ENCODE measurements around the gene A2M.

Gene A2M

DNA sequence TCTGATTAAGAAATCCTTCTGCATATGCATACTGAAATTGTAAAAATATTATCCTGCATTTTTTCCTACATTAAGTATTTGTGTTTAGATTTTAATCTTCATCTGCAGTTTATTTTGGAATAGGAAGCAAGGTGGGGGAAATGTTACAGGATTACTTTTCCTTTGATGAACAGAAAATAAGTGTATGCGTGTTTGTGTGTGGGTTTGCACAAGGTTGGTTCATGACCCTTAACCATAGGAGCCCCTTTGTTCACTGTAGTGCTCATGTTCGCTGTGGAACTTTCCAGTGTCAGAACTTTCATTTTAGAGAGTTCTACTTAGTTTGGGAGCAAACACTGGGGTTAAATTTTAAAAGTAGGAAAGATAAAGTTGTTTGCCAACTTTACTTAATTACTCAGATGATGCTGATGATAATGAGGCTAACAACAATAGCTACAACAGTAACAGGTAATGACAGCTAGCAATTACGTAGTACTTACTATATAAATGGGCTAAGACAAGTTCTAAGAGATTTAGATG is 6.4 kb upstream of the A2M start:
- DNase-seq (no peak), ATAC-seq (no peak)

DNA sequence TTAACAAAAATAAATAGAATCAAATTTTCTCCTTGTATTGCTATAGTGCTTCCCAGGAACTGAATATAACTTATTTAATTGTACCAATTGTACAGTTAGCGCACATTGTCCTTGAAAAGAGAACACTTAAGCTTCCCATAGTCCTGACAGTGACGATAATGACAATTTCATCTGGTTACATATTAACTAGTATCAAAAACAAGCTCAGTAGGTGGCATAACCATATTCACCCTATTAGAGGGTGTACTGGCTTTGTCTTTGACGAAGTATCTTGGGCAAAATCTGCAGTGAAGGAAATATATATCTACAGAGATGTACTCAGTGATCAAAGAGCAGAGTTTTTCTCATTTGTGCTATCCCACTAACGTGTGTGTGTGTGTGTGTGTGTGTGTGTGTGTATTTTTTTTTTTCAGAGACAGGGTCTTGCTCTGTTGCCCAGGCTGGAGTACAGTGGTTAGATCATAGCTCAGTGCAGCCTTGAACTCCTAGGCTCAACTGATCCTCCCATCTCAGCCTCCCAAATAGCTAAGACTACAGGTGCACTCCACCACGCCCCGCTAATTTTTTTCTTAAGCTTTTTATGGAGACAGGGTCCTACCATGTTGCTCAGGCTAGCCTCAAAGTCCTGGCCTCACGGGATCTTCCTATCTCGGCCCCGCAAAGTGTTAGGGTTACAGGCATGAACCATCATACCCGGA is 4.9 kb upstream of the A2M start:
- no peak for ATAC-seq

DNA sequence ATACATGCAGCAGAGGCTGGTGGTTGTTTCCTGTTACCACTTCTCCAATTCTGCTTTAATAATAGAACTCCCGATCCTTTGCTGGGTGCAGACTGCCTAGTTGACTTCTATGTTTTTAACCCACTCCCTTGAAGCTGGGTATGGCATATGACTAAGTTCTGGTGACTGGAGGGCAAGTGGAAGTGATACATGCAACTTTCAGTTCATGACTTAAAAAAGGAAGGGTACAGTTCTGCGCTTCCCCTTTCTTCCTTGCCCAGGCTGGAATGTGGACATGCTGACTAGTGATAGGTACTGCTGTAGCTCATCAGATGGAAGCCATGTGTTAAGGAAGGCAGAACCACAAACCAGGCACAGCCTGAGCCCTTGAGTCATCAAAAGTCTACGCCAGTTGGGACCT is 2.4 kb upstream of the A2M start:
- DNase-seq = peak; percentile 8
- peak; percentile 79 for ATAC-seq

More for the DNA sequence above, 4.9 kb upstream of the A2M start:
- no peak for DNase-seq

DNA sequence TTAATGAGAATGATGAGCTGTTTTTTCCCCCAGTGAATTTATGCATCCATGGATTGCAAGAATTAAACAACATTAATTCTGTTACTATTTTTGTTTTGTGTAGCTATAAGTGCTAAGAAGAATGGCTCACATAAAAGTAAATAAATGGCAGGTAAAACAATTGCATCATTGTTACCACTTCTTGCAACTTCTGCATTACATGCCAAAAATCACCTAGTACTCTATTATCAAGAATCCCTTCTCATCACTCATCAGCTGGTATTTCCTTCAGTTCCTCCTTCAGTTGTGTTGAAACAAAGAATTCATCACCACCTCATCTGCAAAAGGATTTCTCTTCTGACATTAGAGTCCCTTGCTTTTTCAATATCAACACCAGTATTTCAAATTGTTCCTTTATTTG is 773 bp downstream of the A2M start:
- DNase-seq (no peak), ATAC-seq (no peak)

DNA sequence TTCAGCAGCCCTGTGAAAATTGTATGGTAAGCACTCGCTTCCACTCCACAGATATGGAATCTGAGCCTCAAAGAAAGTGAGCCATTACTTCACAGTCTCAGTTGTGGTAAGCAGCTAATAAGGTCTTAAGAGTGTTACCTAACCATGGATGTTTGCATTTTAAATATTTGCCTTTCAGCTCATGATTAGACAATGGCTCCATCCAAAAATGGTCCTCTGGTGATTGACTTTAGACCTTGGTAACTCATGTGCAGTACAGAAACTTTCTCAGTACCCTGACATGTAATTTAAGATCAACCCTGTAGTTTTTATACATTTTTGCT is 1.8 kb downstream of the A2M start:
- ATAC-seq = no peak
- no peak for DNase-seq

DNA sequence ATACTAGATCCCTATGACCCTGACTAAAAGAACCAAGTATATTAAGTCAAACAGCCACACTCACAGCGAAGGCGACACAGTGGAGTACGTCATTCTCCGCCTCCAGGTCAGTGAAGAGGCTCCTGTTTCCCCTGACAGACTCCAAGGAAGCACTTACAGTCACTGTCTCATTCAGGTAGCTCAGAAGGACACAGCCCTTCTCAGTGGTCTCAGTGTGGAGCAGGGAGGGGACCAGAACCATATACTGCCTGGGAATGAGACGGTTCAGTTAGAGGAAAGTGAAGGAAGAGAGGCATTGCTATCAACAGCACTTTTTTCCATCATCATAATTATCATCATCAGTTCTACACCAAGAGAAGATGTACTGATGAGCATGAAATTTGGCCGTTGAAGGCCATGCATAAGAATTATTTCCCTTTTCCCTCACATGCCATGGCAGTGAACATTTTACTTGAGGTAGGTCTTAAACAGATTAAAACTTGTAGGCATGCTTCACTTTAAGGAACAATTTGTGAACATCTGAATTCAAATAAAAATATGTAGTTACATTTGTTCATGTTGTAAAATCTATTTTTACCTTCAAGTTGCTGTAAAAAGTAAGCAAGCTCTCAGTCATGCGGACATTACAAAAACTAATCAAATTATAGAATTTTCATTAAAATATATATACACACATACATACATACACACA is 2.3 kb downstream of the A2M start:
- ATAC-seq (no peak), DNase-seq (no peak)

DNA sequence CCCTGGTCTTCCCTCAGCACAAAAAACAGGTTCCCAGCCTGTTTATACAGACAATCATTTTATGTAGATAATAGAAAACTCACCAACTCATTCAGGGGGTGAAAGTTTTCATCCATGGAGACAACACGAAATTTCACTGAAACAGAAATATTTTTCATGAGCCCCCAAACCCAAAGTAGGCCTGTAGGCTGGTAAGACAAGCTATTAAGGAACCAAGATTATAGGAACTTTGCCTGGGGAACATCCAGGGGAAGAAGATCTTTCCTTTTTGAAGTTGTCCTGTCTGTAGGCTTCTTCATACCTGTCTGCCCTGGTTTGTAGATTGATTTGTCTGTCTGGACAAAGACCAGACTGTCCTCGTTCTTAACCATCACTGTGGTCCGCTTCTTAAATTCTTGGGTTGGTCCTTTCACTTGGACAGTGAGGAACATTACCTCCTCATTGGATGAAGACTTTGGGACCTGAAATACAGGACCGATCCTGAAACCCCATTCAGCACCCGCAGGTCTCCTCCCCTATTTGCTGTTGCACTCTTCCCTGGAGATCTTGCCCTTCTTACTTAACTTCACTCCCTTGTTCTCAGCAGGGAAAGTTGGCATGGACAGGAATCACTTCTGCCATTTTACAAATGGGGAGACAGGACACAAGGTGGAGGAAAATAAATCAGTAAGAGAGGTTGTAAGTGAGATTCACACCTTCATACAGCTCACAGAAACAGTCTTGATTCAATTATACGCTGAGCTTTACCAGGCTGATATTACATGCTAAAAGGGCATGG is 3.5 kb downstream of the A2M start:
- ATAC-seq (no peak), DNase-seq (no peak)

DNA sequence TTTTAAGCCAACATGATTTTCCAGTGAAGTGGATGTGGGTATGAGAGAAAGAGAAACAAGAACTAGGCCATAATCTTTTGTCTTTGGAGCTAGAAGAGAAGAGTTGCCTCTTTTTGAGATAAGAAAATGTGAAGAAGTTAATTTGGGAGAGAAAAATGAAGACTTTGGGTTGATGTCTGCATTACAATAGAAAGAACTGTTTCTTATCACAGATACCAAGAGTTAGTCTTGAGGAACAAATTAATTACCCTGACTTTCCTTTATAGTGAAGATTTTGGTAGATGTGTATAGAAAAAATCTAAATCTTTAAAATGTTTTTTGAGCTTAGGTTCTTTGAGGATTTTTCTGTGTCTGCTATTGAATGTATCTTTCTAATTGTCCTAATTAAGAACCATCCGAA is 4.2 kb downstream of the A2M start:
- DNase-seq (no peak), ATAC-seq (no peak)

DNA sequence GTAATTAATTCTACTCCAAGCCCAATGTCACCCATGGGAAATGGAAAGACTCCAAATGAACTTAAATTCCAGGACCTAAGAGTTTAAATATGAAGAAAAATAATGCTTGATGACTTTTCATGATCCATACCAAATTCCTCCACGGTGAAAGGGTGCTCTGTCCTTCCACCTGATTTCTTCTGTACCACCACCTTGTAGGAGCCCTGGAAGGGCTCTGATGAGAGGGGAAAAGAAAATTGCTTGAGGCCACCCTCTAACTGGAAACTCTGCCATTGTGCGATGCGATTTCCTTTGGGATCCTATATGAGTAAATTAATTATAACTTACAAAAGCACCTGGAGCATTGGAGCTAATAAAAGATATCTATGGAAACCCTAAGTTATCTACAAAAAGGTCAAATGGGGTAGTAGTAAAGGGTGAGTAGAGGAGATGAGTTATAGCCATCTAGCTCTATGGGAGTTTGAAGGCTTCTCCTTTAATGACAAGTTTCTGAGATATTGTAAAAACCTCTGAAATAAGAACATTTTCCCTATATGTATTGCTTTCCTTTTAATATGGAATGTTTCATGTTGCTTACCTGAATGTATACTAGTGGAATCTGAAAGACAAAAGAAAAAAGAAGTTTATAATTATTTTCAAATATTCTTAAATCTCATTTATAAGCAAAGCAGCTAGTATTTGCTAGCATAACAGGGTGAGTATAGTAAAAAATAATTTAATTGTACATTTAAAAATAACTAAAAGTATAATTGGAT is 5.8 kb downstream of the A2M start:
- ATAC-seq (no peak), DNase-seq (no peak)

DNA sequence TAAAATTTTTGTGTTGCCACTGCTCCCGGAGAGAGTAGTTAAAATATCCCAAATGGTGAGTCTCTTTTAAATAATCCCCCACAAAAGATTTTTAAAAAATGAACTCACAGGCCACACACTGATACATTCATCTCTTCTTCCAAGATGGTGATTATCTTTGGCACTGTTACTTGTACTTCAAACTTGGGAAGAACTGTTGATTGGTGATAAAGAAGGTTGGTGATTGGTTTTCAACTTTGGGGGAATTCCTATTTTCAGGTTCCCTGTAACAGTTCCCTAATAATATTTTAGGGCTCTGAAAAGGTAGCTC is 6.6 kb downstream of the A2M start:
- no peak for DNase-seq
- ATAC-seq = no peak

DNA sequence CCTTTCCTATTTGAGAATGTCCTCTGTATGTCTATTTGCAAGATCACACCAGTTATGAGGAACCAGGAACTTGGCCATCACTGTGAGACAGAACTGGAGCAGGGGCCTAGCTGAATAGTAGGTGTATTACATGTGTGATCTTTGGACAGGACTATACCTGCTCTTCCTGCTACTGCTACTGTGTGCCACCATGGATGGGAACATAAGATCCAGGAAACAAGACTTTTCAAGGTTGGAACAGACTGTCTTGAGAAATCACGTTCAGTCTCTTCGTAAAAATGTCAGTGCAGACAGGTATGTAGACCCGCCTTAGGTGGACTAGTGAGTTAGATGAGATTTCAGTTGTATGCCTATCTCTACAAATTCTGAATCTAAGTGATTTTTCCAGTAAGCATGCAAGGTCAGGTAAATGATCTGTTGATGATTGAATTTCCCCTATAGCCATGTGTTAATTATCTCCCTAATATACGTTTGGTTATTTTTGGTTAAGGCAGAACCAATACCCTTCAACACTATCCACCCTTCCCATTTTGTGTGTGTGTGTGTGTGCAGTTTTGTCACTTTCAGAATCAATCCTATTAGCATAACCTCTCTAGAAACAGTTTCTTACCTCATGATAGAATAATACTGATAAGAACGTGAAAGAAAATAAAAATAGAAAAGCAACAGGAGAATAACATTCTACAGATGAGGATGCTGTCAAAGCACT is 7.1 kb downstream of the A2M start:
- no peak for DNase-seq
- no peak for ATAC-seq

DNA sequence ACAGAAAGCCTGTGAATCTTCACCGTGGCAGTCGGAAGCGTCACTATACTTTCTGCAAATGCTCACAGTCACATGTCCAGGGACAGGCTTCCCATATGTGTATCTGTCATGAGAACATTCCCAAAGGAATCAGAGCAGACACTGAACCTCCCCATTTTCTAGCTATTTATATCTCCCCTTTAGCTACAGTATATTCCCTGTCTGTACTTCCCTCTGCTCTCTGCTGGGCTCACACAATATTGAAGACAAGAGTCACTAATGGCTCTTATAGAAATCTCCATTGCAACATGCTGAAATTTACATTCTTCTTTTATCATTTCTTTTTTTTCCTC is 8.2 kb downstream of the A2M start:
- no peak for ATAC-seq
- DNase-seq = no peak

DNA sequence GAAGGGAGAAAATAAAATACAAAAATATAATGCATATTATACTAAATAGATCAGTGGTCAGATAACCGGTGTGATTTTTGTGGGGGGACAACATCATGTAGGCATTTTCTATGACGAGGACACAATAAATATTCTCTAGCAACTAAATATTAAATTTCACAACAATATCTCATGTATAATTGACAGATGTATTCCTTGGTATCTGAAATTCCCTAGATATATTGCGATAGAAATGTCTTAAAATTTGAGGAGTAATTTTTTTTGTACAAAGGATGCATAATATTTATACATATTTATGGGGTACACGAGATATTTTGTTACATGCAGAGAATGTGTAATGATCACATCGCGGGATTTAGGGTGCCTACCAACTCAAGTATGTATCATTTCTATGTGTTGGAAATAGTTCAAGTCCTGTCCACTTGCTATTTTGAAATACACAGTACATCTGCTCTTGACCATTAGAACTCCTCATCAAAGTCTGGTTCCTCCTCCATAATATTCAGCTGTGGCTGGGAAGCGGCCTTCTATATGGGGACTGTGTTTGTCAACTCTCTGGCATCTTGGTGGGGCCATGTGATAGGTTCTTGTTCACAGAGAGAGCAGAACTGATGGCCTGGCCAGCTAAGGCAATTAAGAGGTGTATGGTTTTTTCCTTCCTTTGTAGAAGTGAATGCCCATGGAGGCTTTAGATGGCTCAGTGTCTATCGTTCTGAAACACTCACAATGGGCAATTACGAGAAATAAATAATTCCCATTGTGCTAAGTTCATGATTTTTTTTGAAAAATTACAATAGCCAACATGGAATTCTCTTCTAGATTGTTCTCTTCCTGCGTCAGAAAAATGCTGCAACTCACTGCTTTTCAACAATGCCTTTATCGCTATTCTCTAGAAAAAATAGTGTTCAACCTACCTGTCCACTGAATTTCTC is 8.8 kb downstream of the A2M start:
- ATAC-seq (no peak), DNase-seq (no peak)

DNA sequence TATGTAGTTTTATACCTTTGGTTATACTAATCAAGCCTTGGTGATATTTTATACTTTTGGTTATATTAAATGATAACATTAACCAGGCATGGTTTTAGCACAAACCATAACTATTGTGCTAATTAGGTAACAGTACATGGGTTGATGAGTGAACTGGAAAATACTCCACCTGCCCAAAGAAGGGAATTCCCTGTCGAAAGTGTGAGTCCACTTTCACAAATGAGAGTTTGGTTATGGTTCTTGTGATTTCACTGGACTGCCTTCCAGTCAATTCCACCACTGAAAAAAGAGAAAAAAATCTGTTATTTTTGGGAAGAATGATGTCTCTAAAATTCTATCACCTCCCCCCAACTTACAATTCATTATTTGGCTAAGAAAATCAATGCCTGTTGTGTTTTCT is 9.7 kb downstream of the A2M start:
- DNase-seq (no peak), ATAC-seq (no peak)

DNA sequence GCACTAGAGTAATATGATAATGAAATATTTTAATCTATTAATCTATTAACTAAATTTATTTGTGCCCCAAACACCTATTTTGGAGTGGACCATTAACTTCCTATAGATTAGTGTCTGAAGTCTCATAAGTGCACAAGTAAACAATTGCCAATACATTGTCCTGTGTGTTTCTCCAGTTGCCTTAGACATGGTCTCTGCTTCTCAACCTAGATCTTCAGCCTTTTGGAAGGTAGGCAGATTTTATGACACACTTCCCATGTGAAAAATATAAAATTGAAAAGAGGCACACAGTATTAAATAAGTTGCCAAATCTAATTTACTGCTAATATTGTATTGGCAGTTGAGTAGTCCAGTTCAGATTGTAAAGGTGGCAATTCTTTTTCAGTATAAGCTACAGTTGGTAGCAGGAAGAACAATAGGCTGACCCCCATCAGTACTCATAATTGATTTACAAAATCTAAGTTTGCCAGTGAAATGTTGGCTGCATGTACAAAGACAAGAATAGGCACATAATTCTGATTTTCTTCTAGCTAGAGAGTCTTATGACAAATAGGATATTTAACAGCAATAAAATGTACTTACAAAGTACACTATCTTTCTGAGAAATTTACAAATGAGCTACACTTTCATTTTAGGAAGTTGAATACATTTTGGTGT is 10.8 kb downstream of the A2M start:
- ATAC-seq (no peak), DNase-seq (no peak)

DNA sequence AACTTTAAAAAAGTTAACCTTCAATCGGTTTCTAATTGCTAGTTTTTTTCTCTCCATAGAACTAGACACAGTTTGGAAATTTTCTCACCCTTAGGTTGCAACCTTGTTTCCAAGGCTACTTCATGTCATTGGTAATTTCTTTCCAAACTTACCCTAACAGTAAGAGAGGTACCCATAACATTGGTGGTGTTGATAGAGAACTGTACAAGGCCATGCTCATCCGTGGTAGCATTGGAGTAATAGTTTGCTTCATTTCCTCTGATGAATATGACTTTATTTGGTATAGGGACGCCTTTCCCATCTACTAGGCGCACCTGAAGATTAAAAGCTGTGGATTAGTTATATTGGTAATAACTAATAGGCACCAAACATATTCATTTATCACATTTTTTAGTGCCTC is 11.6 kb downstream of the A2M start:
- DNase-seq (no peak), ATAC-seq (no peak)

DNA sequence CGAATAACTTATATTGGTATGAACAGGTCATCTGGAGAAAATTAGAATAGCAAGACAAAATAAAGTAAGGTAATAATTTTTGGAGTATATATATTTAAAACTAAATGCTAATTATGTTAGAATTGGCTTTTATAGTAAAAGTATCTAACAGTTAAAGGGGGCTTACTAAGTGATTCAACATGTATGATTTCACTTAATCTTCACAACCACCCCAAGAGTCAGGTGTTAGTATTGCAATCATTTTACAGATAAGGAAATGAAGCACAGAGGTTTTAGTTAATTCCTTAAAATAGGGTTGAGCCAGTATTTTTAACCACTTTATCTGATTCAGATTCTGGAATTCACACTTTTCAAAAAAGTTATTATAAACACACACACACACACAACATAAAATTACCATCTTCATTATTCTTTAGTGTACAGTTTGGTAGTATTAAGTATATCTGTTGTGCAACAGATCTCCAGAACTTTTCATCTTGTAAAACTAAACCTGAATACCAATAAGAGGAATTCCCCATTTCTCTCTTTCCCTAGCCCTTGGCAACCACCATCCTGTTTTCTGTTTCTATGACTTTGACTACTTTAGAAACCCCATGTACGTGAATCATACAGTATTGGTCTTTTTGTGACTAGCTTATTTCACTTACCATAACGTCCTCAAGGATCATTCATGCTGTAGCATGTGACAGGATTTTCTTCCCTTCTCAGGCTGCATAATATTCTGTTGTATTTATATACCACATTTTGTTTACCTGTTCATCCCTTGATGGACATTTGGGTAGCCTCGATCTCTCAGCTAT is 12.5 kb downstream of the A2M start:
- peak; percentile 90 for ATAC-seq
- no peak for DNase-seq

DNA sequence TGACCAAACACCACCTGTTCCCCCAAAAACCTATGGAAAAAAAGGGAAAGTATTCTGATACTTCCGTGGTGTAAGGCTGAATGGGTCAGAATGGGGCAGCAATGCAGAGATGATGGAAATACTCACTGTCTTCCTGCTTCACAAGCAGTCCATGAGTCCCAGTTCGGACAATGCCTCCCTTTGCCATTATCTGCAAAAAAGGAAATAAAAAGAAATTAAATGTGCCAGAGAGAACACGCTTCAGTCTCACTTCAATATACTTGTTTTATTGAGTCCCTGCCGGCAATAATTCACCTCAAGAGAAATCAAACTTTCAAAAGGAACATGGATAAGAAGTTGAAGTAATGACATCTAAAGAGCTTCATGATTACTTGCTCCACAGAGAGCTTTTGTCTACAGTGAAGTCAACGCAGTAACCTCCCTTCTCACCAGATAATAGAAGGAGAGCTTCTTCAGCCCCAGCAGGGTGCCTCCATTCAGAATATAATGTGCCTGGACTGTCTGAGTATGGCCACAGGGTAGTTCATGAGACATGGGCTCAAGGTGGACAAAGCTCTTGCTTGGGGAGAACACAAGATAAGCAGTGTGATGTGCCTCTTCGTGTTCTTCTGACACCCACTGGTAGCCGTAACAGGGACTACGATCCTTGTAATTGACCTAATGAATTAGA is 14.6 kb downstream of the A2M start:
- DNase-seq (no peak), ATAC-seq (no peak)

DNA sequence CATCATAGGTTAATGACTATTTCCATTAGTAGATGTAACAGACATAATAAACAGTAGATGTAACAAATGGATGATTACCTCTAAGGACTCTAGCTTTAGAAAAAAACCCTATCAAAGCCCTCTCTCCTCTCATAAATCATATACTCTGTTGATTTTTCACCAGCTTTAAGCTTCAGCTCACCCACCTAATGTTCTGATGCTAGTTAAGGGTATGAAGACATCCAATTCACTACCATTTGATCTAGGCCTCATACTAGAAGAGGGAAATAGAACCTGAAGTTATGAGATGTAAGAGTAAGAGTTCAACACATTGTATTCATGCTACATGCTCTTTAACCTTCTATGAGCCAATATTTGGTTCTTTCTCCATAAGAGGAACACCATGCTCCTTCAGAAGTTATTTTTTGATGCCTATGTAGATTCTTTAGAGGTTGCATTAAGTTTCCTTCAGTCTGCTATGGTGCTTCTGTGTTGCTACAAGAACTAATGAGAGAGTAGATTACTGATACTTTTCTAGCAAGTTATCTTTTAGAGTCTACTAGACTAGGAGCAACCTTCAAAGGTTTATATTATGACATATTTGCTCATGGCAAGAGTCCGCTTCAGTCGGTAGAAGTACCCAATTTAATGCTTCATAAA is 16.0 kb downstream of the A2M start:
- no peak for ATAC-seq
- DNase-seq = no peak
